ENCODE results near the gene MRPL51.
A peak's percentile ranks its signal among the peaks of the same experiment; 100 is the strongest.

MRPL51 gene

DNA sequence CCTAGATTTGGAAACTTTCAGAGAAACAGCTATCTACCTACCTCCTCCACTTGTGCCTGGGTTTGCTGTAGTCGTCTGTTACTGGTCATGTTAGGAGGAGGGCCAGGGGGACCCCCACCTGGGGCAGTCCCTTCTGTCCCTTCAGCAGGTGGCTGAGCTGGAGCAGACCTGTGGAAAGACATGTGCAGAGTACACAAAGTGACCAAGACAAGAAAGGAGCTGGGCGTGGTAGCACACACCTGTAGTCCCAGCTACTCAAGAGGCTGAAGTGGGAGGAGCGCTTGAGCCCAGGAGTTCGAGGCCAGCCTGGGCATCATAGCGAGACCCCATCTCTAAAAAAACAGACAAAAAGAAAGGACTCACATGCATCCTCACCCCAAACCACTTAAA is 26.9 kb downstream of the MRPL51 start:
- in situ Hi-C loops (cut with HindIII; ENCODE audit: low pct_ligation_motif_present, low pct_unique_long_range_greater_than_20kb, low sequenced_read_pairs), result no loop called here
- no peak for DNase-seq

DNA sequence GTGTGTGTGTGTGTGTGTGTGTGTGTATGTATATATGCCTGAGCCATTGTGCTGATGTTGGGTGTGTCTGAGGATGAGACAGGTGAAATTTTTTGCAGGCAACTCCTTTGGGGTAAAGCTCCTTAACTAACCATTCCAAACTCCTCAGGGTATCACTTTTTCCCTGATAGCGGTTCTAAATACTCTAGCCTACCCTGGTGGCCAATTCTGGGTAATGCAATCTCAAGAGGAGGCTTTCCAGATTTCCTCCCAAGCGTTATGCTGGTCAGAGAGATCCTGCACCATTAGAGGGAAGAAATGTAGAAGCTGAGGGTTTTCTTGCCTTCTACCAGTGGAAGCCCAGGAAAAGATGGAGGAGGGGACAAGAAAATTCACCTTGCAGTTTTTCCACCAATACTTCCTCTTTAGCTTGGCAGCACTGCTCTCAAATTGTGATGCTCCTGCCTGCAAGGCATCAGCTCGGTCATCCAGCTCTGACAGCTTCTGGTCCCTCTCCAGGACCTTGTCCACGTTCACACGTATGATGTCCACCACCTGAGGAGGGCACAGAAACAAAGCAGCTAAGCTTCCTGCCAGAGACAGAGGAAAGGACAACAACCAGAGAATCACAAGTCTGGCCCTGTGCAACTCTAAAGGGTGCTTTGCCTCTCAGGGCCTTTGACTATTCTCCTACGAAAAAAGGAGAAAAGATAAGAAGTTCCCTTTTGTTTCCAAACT is 27.4 kb downstream of the MRPL51 start:
- in situ Hi-C loops (cut with HindIII; ENCODE audit: low pct_ligation_motif_present, low pct_unique_long_range_greater_than_20kb, low sequenced_read_pairs), result no loop called here
- DNase-seq, result peak; percentile 86

DNA sequence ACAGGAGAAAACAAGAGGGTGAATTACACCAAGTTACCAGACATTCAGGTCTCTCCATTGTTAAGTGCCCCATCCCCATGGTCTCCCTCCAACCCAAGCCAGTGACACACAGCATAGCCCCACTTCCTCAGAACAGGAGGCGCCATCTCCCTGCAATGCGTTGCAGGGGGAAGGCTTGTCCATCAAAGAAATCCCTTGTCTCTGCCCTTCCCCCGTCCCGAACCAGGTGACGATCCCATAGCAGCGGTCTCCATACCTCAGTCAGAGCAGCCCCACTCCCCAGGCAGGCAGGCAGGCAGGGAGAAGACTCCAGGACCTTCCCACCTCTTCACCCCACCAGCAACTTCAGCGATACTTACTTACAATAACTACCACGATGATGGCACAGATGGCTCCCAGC is 28.5 kb downstream of the MRPL51 start:
- in situ Hi-C loops (cut with HindIII; ENCODE audit: low pct_ligation_motif_present, low pct_unique_long_range_greater_than_20kb, low sequenced_read_pairs), result no loop called here

DNA sequence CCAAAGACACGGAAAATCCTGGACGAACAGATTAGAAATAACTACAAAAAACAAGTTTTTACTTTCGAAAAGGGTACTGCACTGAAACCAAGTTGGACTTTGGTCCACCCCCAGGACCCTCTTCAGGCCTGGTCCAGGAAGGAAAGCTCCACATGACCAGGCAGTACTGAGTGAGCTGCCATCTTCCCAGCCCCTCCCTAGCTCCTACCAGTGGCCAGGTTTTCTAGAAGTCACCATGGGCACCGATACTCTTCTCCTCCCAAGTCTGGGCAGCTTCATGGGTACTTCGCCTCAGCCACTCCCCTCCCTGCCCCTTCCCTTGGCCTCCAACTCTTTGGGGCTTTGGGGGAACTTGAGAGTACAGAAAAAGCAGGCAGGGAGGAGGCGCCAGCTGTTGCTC is 29.2 kb downstream of the MRPL51 start:
- in situ Hi-C loops (cut with HindIII; ENCODE audit: low pct_ligation_motif_present, low pct_unique_long_range_greater_than_20kb, low sequenced_read_pairs), result no loop called here
- DNase-seq, result no peak

More for the DNA sequence above, 28.5 kb downstream of the MRPL51 start:
- DNase-seq, result no peak

DNA sequence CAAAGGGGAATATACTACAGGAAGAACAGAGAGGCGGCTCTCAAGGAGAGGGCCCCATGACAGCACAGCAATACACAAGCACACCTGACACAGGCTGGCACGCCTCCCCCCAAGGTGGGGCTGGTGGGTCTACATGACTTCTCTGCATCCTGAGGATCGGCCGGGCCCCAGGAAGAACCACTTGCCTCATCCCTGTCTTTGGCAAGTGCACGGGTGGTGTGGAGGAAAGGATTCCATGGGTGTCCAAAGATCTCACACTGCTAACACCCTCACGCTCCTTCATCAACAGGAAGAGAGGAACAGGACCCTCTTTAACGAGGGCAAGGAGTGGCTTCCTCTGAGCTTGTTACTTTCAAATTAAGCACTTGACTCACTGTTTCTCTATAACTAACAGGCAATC is 29.8 kb downstream of the MRPL51 start:
- no peak for DNase-seq
- in situ Hi-C loops (cut with HindIII; ENCODE audit: low pct_ligation_motif_present, low pct_unique_long_range_greater_than_20kb, low sequenced_read_pairs), result no loop called here

DNA sequence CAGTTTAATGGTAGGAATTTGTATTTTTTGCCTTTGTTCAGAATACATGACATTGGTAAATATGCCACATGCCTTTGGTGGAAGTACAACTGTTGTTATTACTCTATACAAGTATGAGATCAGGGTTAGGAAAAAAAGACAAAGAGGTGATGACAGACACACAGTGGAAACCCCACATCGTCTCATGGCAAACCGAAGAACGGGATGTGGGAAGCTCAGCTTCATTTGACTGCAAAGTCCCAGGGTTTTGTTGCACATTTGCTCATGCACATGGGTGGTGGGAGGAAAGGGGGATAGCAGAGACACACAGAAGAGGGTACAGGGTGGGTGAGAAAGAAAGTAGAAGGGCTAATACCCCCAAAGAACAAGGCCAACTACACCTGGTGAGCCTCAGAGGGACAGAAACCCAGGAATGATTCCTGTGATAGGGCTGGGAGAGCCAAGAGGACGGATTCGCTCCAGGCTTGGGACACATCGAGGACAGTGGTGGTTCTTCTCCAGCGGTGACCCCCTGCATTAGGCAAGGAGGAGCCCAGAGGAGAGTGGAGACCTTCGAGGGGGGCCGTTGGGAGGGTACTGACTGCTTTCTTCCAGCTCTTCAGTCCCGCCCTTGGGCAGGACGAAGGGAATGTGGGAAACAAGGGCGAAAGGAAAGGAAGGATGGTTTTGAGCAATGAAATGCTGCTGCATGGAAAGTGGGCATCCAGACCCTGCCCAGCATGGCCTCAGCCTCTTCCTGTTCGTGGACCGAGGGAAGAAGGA is 30.6 kb downstream of the MRPL51 start:
- no peak for DNase-seq
- in situ Hi-C loops (cut with HindIII; ENCODE audit: low pct_ligation_motif_present, low pct_unique_long_range_greater_than_20kb, low sequenced_read_pairs), result no loop called here

DNA sequence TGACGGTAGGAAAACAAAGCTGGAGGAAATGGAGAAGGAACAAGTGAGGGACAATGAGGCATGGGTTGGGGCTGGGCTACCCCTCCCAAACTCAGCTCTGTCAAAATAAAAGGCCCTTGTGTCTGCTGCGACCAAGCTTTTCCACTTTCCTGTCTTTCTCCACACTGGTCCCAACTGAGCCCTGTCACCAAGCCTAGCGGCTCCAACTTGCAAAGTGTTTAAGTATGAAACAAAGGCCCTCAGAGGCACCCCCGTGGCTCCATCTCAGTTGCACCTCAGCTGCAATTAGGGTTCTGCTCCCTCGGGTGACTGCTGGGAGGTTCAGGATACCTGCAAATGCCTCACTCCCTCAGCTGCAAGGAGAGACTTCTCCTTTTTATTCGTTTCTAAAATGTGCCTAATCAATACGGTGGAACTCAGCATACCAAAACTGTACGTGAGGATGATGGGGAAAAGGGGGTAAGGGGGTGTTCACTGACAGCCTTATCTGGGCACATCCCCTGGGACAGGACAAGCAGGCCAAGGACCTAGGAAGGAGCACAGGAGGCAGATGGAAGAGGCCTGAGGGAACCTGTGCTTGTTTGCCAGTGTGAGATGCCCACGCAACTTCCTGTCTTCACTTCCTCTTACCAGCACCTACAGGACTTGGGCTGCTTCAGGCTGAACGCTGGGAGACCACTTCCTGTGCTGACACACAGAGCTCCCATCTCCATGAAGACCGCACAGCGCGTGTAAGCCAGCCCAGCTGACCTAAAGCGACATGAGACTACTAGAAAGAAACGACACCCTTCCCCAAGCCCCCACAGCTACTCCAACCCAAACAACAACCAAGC is 31.4 kb downstream of the MRPL51 start:
- no peak for DNase-seq
- in situ Hi-C loops (cut with HindIII; ENCODE audit: low pct_ligation_motif_present, low pct_unique_long_range_greater_than_20kb, low sequenced_read_pairs), result no loop called here

DNA sequence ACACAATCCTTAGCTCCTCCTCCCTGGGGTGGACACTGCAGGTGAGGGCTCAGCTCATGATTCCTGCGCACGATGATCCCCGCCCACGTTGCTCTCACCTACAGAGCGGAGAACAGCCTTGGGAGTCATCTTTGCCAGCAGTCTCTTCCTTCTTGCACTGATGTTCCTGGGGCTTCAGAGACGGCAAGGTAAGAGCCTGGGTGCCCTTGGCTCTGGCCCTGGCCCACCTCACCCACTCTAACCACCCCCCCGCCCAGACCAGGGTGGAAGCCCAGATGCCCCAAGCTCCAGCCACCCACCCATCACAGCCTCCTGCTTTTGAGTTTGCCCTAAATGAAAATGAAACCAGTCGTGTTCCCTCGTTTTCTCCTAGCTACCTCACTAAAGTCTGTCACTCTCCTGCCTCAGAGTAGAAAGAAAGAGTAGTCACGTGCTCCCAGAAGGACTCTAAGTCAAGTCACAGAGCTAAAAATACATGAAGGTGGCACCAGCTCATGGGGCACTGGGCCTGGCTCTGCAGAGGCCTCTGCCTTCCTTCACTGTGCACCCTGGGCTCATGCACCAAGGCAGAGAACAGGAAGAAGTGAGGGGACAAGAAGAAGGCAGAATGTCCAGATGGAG is 32.2 kb downstream of the MRPL51 start:
- DNase-seq, result no peak
- in situ Hi-C loops (cut with HindIII; ENCODE audit: low pct_ligation_motif_present, low pct_unique_long_range_greater_than_20kb, low sequenced_read_pairs), result no loop called here

DNA sequence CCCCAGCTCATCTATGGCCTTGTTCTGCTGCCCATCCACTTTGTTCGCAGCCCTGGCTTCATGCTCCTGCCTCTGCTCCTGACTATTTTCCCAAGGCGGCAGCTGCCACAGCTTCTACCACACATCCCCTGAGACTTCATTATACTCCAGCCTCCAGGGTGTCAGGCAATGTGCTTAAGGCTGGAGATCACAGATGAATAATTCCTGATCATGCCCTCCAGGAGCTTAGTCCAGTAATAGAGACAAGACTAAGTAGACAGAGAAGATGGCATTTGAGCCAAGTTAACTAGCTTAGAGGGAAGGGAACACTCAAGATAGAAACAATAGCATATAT is 34.1 kb downstream of the MRPL51 start:
- no peak for DNase-seq
- in situ Hi-C loops (cut with HindIII; ENCODE audit: low pct_ligation_motif_present, low pct_unique_long_range_greater_than_20kb, low sequenced_read_pairs), result no loop called here

DNA sequence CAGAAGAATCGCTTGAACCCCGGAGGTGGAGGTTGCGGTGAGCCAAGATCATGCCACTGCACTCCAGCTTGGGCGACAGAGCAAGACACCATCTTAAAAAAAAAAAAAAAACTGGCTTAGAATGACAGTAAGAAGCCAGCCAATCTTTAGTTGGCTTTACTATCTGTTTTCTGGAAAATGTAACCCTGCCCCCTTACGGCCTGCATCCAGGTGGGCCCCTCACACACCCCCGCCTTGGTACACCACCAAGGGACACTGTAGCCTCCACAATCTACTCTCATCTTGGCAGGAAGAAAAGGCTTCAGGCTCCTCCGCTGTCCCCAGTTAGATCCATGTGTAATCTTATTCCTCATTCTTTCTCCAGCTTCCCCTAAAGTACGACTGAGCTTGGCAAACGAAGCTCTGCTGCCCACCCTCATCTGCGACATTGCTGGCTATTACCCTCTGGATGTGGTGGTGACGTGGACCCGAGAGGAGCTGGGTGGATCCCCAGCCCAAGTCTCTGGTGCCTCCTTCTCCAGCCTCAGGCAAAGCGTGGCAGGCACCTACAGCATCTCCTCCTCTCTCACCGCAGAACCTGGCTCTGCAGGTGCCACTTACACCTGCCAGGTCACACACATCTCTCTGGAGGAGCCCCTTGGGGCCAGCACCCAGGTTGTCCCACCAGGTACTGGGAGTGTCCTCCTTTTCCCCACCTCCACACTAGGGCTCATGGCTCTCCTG is 34.6 kb downstream of the MRPL51 start:
- in situ Hi-C loops (cut with HindIII; ENCODE audit: low pct_ligation_motif_present, low pct_unique_long_range_greater_than_20kb, low sequenced_read_pairs), result no loop called here
- DNase-seq, result no peak

DNA sequence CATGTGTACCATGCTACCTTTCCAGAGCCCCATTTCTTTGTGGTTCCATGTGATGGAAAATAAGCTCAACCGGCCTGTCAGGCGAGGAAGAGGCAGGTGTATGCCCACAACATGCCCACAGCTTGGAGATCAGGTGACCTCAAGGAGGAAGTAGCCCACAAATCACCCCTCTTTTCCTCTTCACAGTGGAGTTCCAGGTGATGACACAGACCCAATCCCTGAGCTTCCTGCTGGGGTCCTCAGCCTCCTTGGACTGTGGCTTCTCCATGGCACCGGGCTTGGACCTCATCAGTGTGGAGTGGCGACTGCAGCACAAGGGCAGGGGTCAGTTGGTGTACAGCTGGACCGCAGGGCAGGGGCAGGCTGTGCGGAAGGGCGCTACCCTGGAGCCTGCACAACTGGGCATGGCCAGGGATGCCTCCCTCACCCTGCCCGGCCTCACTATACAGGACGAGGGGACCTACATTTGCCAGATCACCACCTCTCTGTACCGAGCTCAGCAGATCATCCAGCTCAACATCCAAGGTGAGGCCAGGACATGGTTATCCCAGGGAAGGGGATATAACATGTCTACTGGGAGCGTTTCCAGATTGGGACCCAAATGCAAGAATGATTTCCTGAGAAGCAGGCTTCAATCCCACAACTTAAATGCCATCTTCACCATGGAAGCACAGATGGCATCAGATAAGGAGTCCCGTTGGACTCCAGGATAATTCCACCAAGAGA is 35.7 kb downstream of the MRPL51 start:
- in situ Hi-C loops (cut with HindIII; ENCODE audit: low pct_ligation_motif_present, low pct_unique_long_range_greater_than_20kb, low sequenced_read_pairs), result no loop called here
- no peak for DNase-seq

DNA sequence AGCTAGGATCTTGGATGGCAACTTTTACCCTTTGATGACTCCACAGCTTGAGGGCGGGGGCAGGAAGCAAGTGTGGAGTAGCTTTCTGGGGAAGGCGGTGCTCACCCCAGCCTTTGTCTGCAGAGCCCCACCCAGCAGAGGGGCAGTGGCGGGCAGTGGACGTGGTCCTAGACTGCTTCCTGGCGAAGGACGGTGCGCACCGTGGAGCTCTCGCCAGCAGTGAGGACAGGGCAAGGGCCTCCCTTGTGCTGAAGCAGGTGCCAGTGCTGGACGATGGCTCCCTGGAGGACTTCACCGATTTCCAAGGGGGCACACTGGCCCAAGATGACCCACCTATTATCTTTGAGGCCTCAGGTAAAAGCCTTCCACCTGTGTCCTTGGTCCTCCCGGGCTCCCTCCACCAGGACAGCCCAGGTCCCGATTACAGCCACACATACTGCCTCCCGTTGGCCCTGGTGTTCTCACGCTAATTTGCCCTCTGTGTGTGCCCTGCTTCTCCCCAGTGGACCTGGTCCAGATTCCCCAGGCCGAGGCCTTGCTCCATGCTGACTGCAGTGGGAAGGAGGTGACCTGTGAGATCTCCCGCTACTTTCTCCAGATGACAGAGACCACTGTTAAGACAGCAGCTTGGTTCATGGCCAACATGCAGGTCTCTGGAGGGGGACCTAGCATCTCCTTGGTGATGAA is 40.0 kb downstream of the MRPL51 start:
- peak; percentile 65 for DNase-seq
- in situ Hi-C loops (cut with HindIII; ENCODE audit: low pct_ligation_motif_present, low pct_unique_long_range_greater_than_20kb, low sequenced_read_pairs), result no loop called here

DNA sequence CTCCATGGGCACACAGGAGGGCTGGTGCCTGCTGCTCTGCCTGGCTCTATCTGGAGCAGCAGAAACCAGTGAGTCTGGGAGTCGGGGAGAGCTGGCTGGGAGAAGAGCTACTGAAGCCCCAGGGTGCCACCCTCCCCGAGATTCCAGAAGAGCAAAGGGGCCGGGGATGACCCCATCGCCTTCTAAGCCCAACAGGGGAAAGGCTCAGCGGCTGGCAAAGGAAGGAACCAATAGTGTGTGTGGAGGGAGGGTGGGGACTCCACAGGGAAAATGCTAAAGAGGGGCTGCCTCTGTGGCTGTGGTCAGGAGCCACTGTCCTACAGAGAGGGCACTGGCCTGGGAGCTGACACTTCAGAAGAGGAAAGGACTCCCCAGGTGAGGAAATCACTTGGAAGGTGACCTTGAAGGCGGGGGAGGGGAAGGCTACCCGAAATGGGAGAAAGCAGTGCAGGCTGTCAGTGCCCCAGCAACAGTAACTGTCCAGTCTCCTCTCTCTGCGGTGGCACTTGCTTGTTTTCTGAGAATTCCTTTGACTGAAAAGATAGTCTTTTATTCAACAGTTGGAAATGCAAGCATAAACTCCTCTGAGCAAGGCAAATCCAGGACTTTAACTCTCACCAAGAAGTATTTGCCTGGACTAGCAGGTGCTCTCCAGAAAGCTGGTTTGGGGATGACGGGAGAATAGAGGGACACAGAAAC is 40.7 kb downstream of the MRPL51 start:
- in situ Hi-C loops (cut with HindIII; ENCODE audit: low pct_ligation_motif_present, low pct_unique_long_range_greater_than_20kb, low sequenced_read_pairs), result no loop called here
- peak; percentile 28 for DNase-seq

DNA sequence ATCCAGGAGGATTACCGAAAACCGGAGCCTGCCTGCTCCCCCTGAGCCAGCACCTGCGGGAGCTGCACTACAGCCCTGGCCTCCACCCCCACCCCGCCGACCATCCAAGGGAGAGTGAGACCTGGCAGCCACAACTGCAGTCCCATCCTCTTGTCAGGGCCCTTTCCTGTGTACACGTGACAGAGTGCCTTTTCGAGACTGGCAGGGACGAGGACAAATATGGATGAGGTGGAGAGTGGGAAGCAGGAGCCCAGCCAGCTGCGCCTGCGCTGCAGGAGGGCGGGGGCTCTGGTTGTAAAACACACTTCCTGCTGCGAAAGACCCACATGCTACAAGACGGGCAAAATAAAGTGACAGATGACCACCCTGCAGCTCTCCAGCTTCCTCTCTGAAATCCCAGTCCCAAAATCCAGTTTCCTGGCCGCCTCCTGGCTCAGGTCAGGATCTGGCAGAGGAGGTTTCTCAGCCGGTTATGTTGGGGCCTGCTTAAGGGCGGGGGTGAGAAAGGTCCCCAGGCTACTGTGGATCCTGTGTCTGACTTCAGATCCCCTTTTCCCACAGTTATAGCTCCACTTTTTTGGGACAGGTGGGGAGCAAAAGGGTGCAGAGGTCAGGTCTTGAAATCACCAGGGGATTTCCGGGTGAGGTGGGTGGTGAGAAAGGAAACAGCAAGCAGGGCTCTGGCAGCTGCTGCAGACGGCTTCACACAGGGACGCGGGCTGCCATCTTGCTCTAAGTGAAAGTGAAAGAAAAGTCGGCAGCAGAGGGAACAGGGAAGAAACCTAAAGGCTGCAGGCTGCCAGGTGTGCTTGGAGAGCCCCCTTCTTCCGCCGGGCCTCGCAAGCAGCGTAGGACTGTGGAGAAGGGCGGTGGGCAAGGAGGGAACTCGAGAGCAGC is 41.5 kb downstream of the MRPL51 start, which contains the start of gene TAPBPL:
TAPBPL (plus strand) TSS at position 695 of the 897 bp plus-strand sequence. CDS start 207 bp downstream, outside the sequence.
- in situ Hi-C loops (cut with HindIII; ENCODE audit: low pct_ligation_motif_present, low pct_unique_long_range_greater_than_20kb, low sequenced_read_pairs), result no loop called here

DNA sequence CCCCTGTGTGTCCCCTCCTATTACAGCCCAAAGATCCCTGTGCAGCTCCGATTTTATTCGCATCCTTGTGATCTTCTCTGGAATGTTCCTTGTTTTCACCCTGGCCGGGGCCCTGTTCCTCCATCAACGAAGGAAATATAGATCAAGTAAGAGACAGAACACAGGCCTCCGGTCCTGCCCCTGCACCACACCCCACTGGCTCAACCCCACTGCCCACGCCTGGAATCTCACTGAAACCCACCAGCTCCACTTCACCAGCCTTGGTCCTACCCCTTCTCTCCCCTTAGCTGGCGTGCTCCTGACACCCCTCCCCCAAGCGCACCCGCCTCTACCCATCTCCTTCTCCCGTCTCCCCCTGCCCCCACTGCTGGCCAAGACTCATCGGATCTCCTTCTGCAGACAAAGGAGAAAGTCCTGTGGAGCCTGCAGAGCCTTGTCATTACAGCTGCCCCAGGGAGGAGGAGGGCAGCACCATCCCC is 42.2 kb downstream of the MRPL51 start:
- DNase-seq, result no peak
- in situ Hi-C loops (cut with HindIII; ENCODE audit: low pct_ligation_motif_present, low pct_unique_long_range_greater_than_20kb, low sequenced_read_pairs), result no loop called here

More for the DNA sequence above, 41.5 kb downstream of the MRPL51 start, which contains the start of gene TAPBPL:
- peak; percentile 88 for DNase-seq
